Nephron progenitor cell (in vitro differentiated cells): ENCODE results near the gene KIAA0040.

Experiments
- DNase-seq: peaks from one replicate; pipeline ENCODE4 v3.0.0; 2021
- H3K27ac Mint-ChIP-seq: 2 replicates; pipeline ENCODE4 v1.8.0; 2021; ENCODE audit warnings: mild to moderate bottlenecking, moderate library complexity, mixed read lengths
- H3K27me3 Mint-ChIP-seq: 2 replicates; pipeline ENCODE4 v1.8.0; 2021; ENCODE audit warnings: mild to moderate bottlenecking, low read depth, mixed read lengths; ENCODE audit not compliant: poor library complexity
- H3K36me3 Mint-ChIP-seq: 2 replicates; pipeline ENCODE4 v1.8.0; 2021; ENCODE audit warnings: low read depth, mixed read lengths
- H3K4me1 Mint-ChIP-seq: 2 replicates; pipeline ENCODE4 v1.8.0; 2021; ENCODE audit warnings: mixed read lengths
- H3K4me3 Mint-ChIP-seq: 2 replicates; pipeline ENCODE4 v1.8.0; 2021; ENCODE audit warnings: mild to moderate bottlenecking, moderate library complexity, mixed read lengths
- H3K9me3 Mint-ChIP-seq: 2 replicates; pipeline ENCODE4 v1.8.0; 2021; ENCODE audit warnings: mild to moderate bottlenecking, moderate library complexity, mixed read lengths
- TF ChIP-seq, protein P1 (sequence below): fragments of 200-600 bp; sonication (generic); IDR thresholded peaks from 2 replicates; pipeline ENCODE4 v1.5.0; 2021; ENCODE audit warnings: antibody characterized with exemption

Gene KIAA0040

DNA sequence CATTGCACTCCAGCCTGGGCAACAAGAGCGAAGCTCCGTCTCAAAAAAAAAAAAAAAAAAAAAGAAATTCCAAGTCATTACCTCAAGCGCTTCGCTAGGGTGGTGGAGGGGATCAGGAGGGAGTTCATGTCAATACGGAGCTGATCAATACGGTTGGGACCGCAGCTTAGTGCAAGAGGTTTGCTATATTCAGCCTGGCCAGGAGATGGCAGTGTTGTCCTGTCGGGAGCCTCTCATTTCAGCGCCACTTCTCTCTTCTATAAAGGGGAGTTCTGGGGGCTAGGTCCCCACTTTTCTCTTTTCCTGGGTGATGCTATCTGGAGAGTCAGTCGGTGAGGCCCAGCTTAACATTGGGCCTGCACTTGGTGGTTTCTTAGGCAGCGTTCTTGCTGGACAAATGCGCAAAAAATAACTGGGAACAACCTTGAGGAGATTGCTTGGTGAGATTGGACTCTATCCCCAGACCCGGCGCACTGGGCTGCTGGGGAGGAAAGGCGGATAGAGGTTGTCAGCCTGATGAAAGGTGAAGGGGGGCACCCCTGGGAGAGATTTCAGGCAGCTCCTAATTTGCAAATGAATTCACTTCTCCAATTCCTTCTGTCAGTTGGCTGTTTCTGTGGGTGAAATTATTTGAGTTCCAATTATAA, 40.4 kb downstream of the KIAA0040 start:
- H3K27ac Mint-ChIP-seq = no peak overlapping the region
- H3K9me3 Mint-ChIP-seq = no peaks in the 10 kb centered on the region
- TF ChIP-seq, protein P1, sequence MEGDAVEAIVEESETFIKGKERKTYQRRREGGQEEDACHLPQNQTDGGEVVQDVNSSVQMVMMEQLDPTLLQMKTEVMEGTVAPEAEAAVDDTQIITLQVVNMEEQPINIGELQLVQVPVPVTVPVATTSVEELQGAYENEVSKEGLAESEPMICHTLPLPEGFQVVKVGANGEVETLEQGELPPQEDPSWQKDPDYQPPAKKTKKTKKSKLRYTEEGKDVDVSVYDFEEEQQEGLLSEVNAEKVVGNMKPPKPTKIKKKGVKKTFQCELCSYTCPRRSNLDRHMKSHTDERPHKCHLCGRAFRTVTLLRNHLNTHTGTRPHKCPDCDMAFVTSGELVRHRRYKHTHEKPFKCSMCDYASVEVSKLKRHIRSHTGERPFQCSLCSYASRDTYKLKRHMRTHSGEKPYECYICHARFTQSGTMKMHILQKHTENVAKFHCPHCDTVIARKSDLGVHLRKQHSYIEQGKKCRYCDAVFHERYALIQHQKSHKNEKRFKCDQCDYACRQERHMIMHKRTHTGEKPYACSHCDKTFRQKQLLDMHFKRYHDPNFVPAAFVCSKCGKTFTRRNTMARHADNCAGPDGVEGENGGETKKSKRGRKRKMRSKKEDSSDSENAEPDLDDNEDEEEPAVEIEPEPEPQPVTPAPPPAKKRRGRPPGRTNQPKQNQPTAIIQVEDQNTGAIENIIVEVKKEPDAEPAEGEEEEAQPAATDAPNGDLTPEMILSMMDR = peak; percentile 88
- DNase-seq = peak; percentile 82
- H3K4me1 Mint-ChIP-seq = no peaks in the 10 kb centered on the region
- peaks cover 69% of the 10 kb centered on the region for H3K27me3 Mint-ChIP-seq
- no peaks in the 10 kb centered on the region for H3K36me3 Mint-ChIP-seq
- no peak overlapping the region for H3K4me3 Mint-ChIP-seq

DNA sequence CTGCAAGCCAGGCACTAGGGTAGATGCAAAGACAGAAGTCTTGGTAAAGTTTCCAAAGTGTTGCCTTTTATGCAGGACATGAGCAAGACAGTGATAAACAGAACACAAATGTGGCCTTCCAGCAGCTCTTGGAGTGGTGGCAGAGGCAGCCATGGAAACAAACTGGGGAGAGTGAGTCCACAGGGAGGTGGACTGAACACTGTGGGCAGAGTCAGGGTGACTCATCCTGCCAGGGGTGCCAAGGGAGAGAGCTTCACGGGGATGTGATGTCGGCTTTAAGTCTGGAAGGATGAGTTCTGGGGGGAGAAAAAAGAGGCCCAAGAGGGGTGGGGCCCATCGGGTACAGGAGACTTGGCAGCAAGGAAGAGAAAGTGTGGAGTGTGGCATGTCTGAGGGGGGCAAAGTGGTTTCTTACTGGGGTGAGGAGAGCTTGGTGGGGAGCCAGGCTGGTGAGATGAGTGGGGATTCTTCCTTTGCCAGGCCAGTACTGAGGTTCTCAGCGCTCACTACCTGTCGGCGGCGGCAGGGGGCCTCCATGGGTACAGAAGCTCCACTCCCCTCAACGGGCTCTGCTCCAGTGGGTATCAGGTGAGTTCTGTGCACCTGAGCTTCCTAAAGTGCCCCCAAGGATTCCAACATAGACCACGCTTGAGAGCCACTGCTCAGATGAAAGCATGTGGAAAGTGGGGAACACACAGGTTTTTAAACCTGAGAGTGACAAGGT, 41.8 kb downstream of the KIAA0040 start:
- Mint-ChIP-seq H3K4me3 (no peak overlapping the region), H3K36me3 (no peaks in the 10 kb centered on the region), H3K27me3 (peaks cover 69% of the 10 kb centered on the region), H3K9me3 (peaks cover 1% of the 10 kb centered on the region), H3K27ac (no peak overlapping the region), H3K4me1 (peaks cover 8% of the 10 kb centered on the region)
- TF ChIP-seq, protein P1 = no peak
- no peak for DNase-seq

DNA sequence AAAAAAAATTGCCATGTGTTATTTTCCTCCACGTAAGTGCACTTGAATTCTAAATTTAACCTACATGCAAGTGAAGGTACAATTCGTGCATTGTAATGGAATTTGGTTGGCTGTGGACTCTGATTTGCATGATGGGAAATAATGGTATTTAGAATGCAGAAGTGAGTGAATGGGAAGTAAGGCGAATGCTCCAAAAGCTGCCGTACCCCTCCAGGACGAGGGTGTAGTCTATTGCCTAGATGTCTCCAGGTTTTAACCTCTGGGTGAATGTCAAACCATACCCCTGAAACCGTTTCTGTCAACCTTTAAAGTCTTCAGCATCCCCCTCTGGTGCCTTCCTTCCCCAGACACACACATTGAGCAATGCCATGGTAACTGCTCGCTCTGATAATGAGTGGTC, 44.5 kb downstream of the KIAA0040 start:
- peaks cover 61% of the 10 kb centered on the region for H3K27me3 Mint-ChIP-seq
- no peak for DNase-seq
- no peak overlapping the region for H3K4me3 Mint-ChIP-seq
- no peaks in the 10 kb centered on the region for H3K36me3 Mint-ChIP-seq
- peaks cover 4% of the 10 kb centered on the region for H3K9me3 Mint-ChIP-seq
- H3K27ac Mint-ChIP-seq = no peak overlapping the region
- peaks cover 12% of the 10 kb centered on the region for H3K4me1 Mint-ChIP-seq
- TF ChIP-seq, protein P1 = no peak

DNA sequence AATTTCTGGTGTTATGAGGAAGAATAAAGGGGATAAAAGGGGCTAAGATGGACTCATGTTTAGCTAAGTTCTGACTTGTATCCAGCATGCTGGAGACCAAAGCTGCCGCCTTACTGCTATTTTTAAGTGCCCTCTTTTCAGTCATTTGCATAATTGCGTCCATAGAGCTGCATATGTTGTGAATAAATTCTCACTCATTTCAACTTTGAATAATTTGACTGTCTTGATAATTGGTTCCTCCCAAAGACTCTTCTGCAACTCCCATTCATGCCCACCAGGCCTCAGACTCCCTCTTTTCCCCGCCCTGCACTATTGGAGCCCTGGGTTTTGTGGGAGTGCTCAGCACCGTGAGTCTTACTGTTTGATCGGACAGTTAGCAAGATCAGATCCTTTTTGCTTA, 45.0 kb downstream of the KIAA0040 start:
- Mint-ChIP-seq H3K27ac (no peak overlapping the region), H3K36me3 (no peaks in the 10 kb centered on the region), H3K4me1 (peaks cover 12% of the 10 kb centered on the region), H3K4me3 (no peak overlapping the region), H3K27me3 (peaks cover 60% of the 10 kb centered on the region), H3K9me3 (peaks cover 4% of the 10 kb centered on the region)
- no peak for DNase-seq
- TF ChIP-seq, protein P1 = no peak

DNA sequence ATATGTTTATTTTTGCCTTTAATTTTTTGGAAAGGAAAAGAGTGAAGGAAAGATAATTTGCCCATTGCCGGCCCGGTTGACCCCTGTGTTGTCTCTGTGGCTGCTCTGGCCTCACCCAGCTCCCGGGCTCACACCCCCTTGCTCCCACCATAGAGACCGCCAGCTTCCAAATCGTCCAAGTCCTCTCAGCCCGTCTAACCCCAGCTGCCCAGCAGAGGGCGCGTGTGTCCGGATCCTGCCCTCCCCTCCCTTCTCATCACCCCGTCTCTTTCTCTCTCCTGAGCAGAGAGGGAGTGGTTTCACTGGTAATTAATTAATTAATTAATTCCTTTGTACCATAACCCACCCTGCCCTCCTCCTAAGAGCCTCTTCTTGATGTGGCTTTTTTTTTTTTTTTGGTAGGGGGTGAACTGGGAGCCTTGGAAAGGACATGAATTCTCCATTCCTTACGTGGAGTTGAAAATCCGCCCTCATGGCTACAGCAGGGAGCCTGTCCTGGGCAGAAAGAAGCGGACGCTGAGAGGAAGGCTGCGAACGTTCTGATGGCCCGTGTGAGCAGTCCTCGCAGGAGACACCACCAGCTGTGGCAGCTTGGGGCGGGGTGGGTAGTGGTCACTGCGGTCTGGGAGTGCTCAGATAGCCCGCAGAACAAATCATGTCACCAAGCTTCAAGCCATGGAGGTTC, 45.9 kb downstream of the KIAA0040 start:
- peak; percentile 86 for DNase-seq
- Mint-ChIP-seq H3K4me1 (peaks cover 12% of the 10 kb centered on the region), H3K4me3 (peak overlapping the region; percentile 26), H3K27ac (no peak overlapping the region), H3K27me3 (peaks cover 51% of the 10 kb centered on the region), H3K9me3 (peaks cover 4% of the 10 kb centered on the region), H3K36me3 (no peaks in the 10 kb centered on the region)
- TF ChIP-seq, protein P1 = peak; percentile 75
